SK-N-MC (cell line): Measurements from ENCODE around the gene MARK2.

Source experiments
- EZH2 ChIP-seq: fragments of 200-600 bp; sonication (generic); IDR thresholded peaks from one replicate; pipeline ENCODE4 v1.6.1; 2017; ENCODE audit warnings: antibody characterized with exemption
- FOXP2 ChIP-seq: optimal IDR thresholded peaks from 2 replicates; pipeline ENCODE3; 2011; ENCODE audit warnings: mild to moderate bottlenecking, moderate library complexity; ENCODE audit not compliant: insufficient read depth; ENCODE audit errors: extremely low read length, control extremely low read depth
- POLR2AphosphoS5 ChIP-seq: IDR thresholded peaks from 2 replicates; pipeline ENCODE4 v1.6.1; 2012; ENCODE audit warnings: mild to moderate bottlenecking, low read depth, low read length, borderline replicate concordance

DNA sequence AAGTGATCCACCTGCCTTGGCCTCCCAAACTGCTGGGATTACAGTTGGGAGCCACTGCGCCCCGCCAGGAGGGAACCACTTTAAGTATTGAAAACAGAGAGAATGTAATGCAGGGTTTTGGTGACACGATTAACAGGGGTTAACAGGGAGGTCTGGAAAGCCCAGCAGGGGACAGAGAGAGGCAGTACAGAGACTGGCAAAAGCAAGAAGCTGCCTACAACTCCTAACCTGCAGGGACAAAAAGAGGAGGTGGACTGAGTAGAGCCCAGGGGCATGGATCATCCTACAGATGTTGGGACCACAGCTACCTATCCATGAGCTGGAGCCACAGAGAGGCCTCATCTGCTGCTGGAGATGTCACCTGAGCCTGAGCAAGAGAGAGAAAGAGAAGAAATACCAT is 27.4 kb upstream of the MARK2 start:
- no peak for TF ChIP-seq EZH2
- no peak for TF ChIP-seq POLR2AphosphoS5
- no peak for TF ChIP-seq FOXP2
